Spinal cord (tissue), 10 donors: ENCODE data around the gene LSS. TPM values are rescaled to one million over a fixed set of nuclear protein-coding genes. Genes with fewer than 3 reads are reported as not detected.
"Not testable (repeated sequence)": the region's sequence is repeated elsewhere in the genome, so short reads cannot be mapped to it uniquely, and the experiment has no call there.

Source experiments
- DNase-seq, 6 donors: peaks; one replicate each; pipeline versions ENCODE4 v3.0.0 to v3.0.0-alpha.2; 2013 to 2015; ENCODE audit warnings: low spot score in 6 of 6, low read depth in 4 of 6
- H3K27ac ChIP-seq: one replicate; pipeline ENCODE4 v1.5.1; 2013; ENCODE audit warnings: low read depth, low read length, control low read depth
- H3K27me3 ChIP-seq: one replicate; pipeline ENCODE4 v1.6.1; 2013; ENCODE audit warnings: low read length; ENCODE audit not compliant: control insufficient read depth, insufficient read depth
- H3K36me3 ChIP-seq: one replicate; pipeline ENCODE4 v1.6.1; 2013; ENCODE audit warnings: low read length; ENCODE audit not compliant: control insufficient read depth, insufficient read depth
- H3K4me1 ChIP-seq: one replicate; pipeline ENCODE4 v1.6.1; 2013; ENCODE audit warnings: low read length; ENCODE audit not compliant: control insufficient read depth, insufficient read depth
- H3K4me3 ChIP-seq: one replicate; pipeline ENCODE4 v1.5.1; 2013; ENCODE audit warnings: low read depth, low read length, control low read depth
- H3K9me3 ChIP-seq: one replicate; pipeline ENCODE4 v1.6.1; 2013; ENCODE audit warnings: low read length; ENCODE audit not compliant: control insufficient read depth, insufficient read depth
- WGBS: methylation state at CpG from one replicate; pipeline ENCODE4 v1.1.5; 2013; ENCODE audit warnings: missing lambda C conversion rate; ENCODE audit not compliant: insufficient coverage; 5-methylcytosine and 5-hydroxymethylcytosine counted together
- polyA plus RNA-seq, 2 donors: library from polyadenylated mRNA; unstranded; fragments of 120-200 nt; gene quantifications; one replicate each; pipeline ENCODE4 v1.2.1, GENCODE V29; 2013; ENCODE audit not compliant: insufficient read length in 2 of 2
- total RNA-seq, 2 donors: library from RNA; depleted of rRNA in 1 of 2; stranded (reverse); fragments of 120-200 nt in 1 of 2; fragments of >200 nt in 1 of 2; gene quantifications; one replicate each; pipeline versions ENCODE4 v1.2.3 to v1.2.4, GENCODE V29; 2013 to 2014
- donor health status: healthy.

The LSS gene
- total and polyA plus RNA-seq, 4 donors = 55.6 to 167 (median 115) TPM

DNA sequence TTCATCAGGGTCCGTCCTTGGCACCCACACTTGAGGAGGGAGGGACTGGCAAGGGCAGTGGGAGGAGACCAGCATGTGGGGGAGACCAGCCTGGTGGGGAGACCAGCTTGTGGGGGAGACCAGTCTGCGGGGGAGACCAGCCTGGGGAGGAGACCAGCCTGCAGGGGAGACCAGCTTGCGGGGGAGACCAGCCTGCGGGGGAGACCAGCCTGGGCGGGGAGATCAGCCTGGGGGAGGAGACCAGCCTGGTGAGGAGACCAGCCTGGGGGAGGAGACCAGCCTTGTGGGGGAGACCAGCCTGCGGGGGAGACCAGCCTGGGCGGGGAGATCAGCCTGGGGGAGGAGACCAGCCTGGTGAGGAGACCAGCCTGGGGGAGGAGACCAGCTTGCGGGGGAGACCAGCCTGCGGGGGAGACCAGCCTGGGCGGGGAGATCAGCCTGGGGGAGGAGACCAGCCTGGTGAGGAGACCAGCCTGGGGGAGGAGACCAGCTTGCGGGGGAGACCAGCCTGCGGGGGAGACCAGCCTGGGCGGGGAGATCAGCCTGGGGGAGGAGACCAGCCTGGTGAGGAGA lies 45.2 kb downstream of the LSS start:
- not testable (repeated sequence) for H3K27me3 ChIP-seq, DNase-seq, H3K4me3 ChIP-seq, H3K9me3 ChIP-seq, H3K27ac ChIP-seq
- Histone ChIP-seq H3K4me1 (peaks cover 15% of the 10 kb centered on the region), H3K36me3 (peaks cover 41% of the 10 kb centered on the region)
- 80% methylated on average over 1 of the region's 13 CpGs for WGBS

DNA sequence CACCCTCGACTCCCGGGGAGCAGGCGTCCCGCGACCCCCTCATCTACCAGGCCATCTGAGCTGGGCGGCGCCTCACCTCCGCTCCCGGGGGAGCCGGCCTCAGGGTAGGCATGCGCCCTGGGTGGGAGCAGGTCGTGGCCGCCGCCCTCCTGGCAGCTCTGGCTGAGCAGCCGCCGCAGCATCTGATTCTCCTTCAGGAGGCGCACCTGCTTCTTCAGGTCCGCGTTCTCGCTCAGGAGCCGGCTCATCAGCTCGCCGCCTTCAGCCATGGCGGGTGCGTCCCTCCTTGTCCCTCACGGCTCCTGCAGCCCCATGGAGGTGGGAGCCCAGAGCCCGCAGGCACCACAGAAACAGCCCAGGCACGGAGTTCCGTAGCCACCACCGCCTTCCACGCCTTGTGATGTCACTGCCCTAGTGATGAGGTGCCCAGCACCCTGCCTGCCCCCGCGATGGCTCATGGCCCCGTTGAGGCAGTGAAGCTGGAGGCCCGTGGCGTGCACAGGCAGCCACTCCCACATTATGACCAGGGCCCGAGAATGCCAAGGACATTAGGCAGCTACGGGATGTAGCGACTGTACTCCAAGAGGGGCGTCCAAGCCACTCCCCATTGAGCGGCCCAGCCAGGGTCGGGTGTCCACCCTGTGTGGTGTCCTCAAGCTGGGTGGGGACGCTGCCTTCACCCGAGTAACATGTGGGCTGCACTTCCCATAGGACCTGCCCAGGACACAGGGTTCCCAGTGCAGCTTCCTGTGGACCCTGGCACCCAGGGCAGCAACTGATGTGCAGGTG lies 45.8 kb downstream of the LSS start:
- WGBS = 91% methylated on average over 44 of the region's 44 CpGs
- Histone ChIP-seq H3K4me1 (peaks cover 15% of the 10 kb centered on the region), H3K36me3 (peaks cover 39% of the 10 kb centered on the region), H3K27me3 (no peaks in the 10 kb centered on the region), H3K4me3 (no peak overlapping the region), H3K27ac (no peak overlapping the region), H3K9me3 (no peaks in the 10 kb centered on the region)
- no peak for DNase-seq

DNA sequence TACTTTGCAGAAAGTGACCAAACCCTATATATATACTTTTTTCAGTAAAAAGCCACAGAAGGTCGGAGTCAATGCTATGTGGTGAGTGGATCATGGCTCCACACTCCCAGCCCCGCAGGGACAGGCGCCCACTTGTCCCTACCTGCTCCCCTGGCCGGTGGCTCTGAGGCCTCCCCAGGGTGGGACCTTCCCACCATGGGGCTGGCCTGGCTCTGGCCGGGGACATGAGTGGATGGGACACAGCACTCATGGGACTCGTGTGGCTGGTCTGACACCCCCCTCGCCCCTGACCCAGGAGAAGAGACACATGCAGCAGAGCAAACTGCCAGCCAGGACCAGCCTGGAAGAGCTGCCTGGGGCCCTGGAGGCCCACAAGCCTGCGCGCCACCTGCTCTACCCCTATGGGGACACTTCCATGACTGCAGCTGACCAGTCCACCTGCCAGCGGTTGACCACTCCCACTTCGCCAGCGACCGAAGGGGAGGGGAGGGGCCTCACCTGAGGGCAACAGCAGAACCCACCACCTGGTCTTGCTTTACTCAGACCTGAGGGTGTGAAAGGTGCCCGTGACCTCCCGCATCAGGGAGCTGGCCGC lies 46.5 kb downstream of the LSS start:
- H3K36me3 ChIP-seq = peaks cover 35% of the 10 kb centered on the region
- peaks cover 15% of the 10 kb centered on the region for H3K4me1 ChIP-seq
- WGBS = 94% methylated on average over 16 of the region's 16 CpGs
- no peak overlapping the region for H3K4me3 ChIP-seq
- no peak overlapping the region for H3K27ac ChIP-seq
- no peak for DNase-seq
- H3K27me3 ChIP-seq = no peaks in the 10 kb centered on the region
- H3K9me3 ChIP-seq = no peaks in the 10 kb centered on the region

DNA sequence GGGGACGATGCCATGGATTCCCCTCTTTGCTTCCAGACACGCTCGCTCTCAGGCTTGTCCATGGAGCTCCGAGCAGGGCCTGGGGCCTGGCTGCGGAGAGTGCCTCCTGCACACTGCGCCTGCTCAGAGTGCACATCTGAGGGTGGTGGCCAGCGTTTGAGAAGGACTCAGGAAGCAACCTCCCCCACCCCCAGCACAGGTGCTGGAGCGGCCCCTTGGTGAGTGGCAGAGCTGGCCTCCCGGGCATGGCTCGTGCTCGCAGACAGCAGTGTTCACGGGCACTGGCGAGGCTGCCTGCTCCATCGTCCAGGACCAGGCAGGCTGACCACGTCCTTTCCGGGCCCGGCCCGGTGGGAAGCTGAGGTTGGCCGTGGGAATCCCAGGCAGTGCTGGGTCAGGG lies 47.1 kb downstream of the LSS start:
- Histone ChIP-seq H3K9me3 (no peaks in the 10 kb centered on the region), H3K27me3 (no peaks in the 10 kb centered on the region), H3K4me1 (peaks cover 15% of the 10 kb centered on the region), H3K36me3 (peaks cover 35% of the 10 kb centered on the region), H3K27ac (no peak overlapping the region), H3K4me3 (no peak overlapping the region)
- 92% methylated on average over 19 of the region's 19 CpGs for WGBS
- no peak for DNase-seq

DNA sequence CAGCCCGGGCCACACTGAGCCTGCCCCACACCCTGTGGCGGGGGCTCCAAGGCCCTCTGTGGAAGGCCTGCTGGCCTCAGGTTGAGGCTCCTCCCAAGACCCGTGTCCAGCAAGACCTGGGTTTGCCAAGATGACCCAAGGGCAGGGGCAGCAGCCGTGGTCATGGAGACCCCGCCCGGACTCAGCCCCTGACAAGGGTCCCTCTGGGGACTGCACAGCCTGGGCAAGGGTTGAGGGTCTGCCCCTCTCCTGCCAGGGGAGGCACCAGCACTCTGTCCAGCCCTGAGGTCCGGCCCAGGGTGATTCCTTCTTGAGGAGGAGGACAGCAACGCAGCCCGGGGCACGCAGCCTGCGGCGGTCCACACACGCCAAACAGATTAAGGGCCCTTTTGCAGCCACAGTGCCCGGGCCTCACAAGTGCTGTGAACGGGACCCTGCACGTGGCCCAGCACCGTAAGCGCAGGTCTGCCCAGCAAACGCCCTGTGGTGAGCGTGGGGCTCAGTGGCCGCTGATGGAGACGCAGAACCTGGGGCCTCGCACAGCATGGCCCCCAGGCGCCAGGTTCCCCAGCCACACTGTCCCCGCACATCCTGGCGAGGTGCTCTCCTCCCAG lies 47.7 kb downstream of the LSS start:
- DNase-seq = no peak
- Histone ChIP-seq H3K27me3 (no peaks in the 10 kb centered on the region), H3K4me3 (no peak overlapping the region), H3K4me1 (peaks cover 15% of the 10 kb centered on the region), H3K9me3 (no peaks in the 10 kb centered on the region), H3K27ac (no peak overlapping the region), H3K36me3 (peaks cover 35% of the 10 kb centered on the region)
- 92% methylated on average over 26 of the region's 26 CpGs for WGBS

DNA sequence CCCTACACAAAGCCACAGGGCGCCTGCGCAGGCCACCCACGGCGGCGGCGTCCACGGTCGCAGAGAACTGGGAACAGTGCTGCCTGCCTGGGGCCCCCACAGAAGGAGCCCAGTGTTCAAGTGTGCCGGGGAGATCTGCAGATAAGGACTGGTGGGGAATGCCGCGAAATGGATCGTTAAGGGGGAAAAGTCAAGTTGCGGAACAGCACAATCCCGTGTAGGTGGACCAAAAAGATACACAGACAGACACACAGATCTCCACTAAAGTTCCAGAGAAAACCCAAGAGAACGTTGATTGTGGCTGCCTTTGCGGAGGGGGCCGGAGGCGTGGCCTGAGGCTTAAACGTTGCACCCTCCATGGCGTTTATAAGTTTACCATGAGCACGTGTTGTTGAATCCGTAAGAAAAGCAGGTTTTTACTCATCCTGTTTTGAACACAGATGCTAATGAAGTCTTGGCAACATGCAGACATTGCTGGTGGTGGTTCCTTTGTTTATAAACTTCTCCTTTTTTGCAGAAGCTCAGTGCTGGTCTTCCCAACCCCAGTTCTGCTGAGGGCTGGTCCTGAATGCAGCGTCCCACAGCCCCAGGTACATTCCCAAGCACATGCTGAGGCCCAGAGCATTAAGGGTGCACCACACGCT lies 48.4 kb downstream of the LSS start:
- H3K4me3 ChIP-seq = no peak overlapping the region
- H3K4me1 ChIP-seq = peaks cover 15% of the 10 kb centered on the region
- 83% methylated on average over 19 of the region's 24 CpGs for WGBS
- no peaks in the 10 kb centered on the region for H3K9me3 ChIP-seq
- no peak for DNase-seq
- H3K27me3 ChIP-seq = no peaks in the 10 kb centered on the region
- peaks cover 35% of the 10 kb centered on the region for H3K36me3 ChIP-seq
- no peak overlapping the region for H3K27ac ChIP-seq

DNA sequence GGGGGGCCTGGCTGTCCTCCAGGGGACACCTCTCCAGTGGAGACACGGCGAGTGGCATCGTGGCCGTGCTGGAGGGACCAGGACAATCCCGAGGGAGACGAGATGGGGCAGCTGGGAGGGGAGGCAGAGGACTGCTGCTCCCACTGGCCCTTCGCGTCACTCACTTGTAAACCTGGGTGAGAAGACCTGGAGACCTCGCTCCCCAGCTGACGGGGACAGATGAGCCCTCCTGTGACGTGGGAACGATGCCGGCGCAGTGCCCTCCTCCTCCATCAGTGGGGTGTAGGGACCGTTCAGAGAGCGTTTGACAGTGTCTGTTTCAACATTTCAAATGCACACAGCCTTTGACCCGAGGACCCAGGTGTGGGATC lies 48.9 kb downstream of the LSS start:
- no peak for DNase-seq
- H3K4me3 ChIP-seq = no peak overlapping the region
- 86% methylated on average over 15 of the region's 17 CpGs for WGBS

DNA sequence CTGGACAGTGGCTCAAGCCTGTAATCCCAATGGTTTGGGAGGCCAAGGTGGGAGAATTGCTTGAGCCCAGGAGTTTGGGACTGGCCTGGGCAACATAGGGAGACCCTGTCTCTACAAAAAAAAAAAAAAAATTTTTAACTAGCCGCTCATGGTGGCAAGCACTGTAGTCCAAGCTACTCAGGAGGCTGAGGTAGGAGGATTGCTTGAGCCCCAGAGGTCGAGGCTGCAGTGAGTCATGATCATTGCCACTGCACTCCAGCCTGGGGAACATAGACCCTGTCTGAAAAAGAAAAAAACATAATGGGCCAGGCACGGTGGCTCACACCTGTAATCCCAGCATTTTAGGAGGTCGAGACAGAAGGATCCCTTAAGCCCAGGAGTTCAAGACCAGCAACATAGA lies 49.6 kb downstream of the LSS start:
- Histone ChIP-seq H3K9me3 (peaks cover 6% of the 10 kb centered on the region), H3K4me1 (peaks cover 11% of the 10 kb centered on the region), H3K27me3 (no peaks in the 10 kb centered on the region), H3K4me3 (no peak overlapping the region), H3K36me3 (peaks cover 35% of the 10 kb centered on the region), H3K27ac (no peak overlapping the region)
- DNase-seq = no peak
- WGBS = 97% methylated on average over 3 of the region's 4 CpGs

More for the DNA sequence above, 48.9 kb downstream of the LSS start:
- H3K9me3 ChIP-seq = peaks cover 2% of the 10 kb centered on the region
- no peak overlapping the region for H3K27ac ChIP-seq
- H3K36me3 ChIP-seq = peaks cover 35% of the 10 kb centered on the region
- peaks cover 13% of the 10 kb centered on the region for H3K4me1 ChIP-seq
- no peaks in the 10 kb centered on the region for H3K27me3 ChIP-seq

DNA sequence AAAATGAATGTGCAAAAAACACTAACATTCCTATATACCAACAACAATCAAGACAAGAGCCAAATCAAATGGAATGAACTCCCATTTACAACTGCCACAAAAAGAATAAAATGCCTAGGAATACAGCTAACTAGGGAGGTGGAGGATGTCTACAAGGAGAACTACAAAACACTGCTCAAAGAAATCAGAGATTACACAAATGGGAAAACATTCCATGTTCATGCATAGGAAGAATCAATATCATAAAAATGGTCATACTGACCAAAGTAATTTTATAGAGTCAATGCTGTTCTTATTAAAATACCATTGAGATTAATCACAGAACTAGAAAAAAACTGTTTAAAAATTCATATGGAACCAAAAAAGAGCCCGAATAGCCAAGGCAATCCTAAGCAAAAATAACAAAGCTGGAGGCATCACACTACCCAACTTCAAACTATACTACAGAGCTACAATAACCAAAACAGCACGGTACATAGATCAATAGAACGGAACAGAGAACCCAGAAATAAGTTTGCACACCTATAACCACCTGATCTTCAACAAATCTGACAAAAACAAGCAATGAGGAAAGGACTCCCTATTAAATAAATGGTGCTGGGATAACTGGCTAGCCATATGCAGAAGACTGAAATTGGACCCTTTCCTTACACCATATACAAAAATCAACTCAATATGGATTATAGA lies 52.0 kb downstream of the LSS start:
- not testable (repeated sequence) for H3K27me3 ChIP-seq, H3K27ac ChIP-seq
- no CpG with 5 or more reads among the region's 3 CpGs for WGBS

More for the DNA sequence above, 52.0 kb downstream of the LSS start:
- H3K9me3 ChIP-seq, DNase-seq, H3K4me3 ChIP-seq, H3K4me1 ChIP-seq: not testable (repeated sequence)
- H3K36me3 ChIP-seq = peaks cover 22% of the 10 kb centered on the region
